Hepatocyte (in vitro differentiated cells): ENCODE results near the gene CACNG6.

ENCODE experiments used
- CTCF ChIP-seq: fragments of 200-600 bp; sonication (generic); IDR thresholded peaks from 2 replicates; pipeline ENCODE4 v1.5.1; 2016; ENCODE audit warnings: antibody characterized with exemption, mild to moderate bottlenecking; ENCODE audit not compliant: poor library complexity
- EZH2 ChIP-seq: fragments of 200-600 bp; sonication (generic); IDR thresholded peaks from 2 replicates; pipeline ENCODE4 v1.6.1; 2016; ENCODE audit warnings: antibody characterized with exemption, mild to moderate bottlenecking, borderline replicate concordance

GRCh38 chr19:54040003-54040402, 48.6 kb downstream of the CACNG6 start:
- TF ChIP-seq CTCF (no peak), EZH2 (no peak)
